Fibroblast of peridontal ligament (primary cell): ENCODE results near the gene GPR12.

Experiments used
- DNase-seq: peaks from one replicate; pipeline ENCODE4 v3.0.0-alpha.2; 2010; ENCODE audit errors: extremely low read depth

The GPR12 gene, protein sequence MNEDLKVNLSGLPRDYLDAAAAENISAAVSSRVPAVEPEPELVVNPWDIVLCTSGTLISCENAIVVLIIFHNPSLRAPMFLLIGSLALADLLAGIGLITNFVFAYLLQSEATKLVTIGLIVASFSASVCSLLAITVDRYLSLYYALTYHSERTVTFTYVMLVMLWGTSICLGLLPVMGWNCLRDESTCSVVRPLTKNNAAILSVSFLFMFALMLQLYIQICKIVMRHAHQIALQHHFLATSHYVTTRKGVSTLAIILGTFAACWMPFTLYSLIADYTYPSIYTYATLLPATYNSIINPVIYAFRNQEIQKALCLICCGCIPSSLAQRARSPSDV

DNA sequence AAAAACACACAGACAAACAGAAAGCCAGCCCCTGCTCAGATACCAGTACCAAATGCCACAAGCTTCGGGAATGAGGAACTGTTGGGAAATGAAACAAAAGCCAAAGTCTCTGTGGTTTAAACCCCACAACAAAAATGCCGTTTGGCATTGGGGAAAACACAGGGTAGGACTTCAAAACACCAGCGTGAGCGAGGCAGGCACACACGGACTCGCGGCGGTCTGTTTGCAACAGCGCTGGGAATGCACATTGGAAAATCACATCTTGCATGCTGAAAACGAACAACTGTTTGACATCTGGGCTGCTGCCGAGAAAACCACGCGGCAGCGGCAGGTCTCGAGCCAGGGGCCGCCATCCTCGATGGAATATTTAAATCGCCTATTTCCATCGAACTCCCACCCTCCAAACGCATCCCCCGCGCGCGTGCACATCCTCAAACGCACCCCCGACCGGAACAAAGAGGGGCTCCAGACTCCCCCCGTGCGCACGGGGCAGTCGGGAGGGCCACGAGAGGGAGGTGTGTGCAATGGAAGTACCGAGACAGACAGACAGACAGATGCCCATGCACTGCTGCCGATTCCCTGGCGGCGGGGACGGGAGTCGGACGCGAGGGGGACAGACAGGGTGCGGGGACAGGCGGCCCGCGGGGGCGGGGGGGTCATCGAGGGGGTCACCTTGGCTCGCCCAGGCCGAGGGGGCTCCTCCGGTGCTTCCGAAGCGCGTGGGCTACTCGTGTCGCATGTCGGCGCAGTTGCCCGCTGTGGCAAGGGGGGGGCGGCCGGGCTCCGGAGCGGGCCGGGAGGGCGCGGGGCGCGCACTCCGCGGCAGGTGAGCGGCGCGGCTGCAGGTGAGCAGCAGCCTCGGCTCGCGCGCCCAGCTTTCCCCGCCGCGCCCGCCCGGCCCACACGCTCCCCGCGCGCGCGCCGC is at the start of gene GPR12:
Gene GPR12 (minus strand): TSS at position 880 of the 925 bp plus-strand sequence. CDS start 959 bp downstream, outside the sequence.
- DNase-seq = peak; percentile 2

DNA sequence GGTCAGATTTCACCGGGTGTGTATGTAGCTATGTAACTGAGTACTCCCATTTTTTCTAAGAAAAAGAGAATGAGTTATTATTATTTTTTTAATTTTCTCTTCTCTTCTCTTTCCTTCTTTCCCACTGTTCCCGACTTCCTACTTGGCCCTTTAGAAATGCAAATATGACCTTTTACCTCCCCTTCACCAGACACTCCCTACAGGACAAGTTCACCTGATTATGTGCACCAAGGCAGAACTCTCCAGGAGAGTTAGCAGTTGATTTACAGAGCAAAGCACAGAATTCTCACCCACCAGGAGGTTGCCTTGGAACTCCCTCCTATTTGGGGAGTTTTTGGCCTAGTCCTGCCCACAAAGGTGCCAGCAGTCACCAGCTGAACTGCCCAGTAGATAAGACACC is 49.5 kb upstream of the GPR12 start:
- no peak for DNase-seq

DNA sequence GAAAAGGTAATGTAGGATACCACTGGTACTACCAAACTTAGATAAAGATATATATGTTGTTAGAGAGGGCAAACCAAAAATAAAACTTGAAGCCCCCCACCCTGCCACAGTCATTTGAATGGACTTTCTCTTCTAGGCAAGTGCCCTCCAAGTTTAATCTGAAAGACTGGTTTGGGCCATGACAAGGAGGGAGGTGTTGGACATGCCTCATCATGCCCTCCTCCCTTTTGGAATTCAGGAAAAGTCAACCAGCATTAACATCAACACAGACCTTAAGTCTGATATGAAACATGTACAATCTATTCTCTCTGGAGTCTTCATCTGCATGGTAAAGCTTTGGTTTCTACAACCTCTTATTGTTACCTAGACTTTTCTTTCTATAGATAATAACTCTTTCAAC is 46.3 kb upstream of the GPR12 start:
- DNase-seq = no peak

DNA sequence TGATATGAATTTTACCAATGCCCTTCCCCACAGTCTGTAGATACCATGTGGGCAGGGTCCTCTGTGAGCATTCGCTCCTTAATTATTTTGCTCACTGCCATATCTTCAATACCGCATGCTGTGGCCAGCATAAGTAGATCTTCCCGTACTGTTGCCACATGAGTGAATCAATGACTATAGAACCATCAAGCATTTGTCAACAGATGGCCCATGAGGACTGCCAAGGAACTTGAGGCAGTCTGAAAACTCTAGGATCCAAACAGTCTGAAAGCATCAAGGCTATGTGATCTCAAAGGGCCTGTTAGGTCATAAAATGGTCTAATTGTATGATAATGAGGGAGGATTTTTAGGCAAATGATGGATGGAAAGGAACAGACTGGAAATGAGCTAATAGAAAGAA is 27.4 kb upstream of the GPR12 start:
- no peak for DNase-seq

DNA sequence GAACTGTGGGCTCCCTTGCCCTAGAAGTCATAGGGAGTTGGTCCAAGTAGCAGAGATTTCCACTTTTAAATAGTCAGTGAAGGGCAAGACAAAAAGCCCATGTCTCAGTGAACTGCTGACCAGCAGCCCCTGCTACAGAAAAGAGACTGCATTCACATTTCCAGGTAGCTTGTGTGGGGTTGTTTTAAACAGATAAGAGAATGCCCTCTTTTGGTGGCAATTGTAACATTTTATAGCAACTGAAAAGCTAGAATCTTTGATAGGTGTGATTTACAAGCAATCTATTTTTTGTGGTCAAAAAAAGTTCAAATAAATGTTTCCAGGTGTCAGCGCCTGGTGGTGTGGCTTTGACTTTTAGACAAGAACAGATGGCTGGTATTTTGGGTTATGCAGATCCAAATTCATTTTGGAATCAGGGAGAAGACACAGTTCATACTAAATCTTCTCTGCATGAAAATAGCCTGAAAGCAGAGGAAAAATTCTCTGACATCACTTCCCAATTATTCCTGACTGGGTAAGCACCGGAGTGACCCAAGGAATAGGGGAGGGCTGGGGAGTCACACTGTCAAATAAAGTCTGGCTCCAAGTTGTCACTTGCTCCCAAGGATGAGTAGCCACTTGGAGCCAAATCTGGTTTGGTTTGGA is 26.2 kb upstream of the GPR12 start:
- DNase-seq = no peak

DNA sequence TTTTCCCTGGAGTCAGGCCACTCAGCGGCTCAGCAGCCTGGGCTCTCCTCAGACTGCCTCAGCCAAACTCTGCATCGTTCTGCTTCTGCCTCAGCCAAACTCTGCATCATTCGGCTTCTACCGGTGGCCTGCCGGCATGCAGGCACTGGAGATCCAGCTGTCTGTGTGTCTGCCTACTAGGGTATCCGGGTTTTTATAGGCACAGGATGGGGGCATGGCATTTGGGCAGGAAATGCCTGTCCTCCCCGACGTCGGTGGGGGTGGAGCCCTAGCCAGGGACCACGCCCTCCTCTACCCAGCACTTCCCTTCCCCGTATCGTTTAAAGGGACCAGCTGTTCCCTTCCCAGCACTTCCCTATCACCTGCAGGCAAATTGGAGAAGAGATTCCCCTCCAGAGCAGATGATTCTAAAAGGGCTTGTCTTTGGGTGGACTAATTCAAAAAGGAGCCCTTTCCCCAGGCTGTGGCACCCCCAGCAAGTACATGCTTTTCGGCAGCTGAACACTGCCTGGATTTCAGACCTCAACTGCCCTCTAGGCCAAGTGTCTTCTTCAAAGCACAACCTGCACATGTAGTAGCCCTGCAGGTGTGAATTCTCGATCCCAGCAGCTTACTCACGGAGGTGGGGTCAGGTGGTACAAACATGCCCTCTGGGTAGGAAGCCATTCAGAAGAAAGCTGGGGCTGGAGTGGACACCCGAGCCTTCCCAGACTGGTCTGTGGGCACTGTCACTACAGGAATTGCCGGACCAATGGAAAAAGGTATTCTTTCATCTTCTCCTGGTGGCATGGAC is 25.4 kb upstream of the GPR12 start:
- no peak for DNase-seq

DNA sequence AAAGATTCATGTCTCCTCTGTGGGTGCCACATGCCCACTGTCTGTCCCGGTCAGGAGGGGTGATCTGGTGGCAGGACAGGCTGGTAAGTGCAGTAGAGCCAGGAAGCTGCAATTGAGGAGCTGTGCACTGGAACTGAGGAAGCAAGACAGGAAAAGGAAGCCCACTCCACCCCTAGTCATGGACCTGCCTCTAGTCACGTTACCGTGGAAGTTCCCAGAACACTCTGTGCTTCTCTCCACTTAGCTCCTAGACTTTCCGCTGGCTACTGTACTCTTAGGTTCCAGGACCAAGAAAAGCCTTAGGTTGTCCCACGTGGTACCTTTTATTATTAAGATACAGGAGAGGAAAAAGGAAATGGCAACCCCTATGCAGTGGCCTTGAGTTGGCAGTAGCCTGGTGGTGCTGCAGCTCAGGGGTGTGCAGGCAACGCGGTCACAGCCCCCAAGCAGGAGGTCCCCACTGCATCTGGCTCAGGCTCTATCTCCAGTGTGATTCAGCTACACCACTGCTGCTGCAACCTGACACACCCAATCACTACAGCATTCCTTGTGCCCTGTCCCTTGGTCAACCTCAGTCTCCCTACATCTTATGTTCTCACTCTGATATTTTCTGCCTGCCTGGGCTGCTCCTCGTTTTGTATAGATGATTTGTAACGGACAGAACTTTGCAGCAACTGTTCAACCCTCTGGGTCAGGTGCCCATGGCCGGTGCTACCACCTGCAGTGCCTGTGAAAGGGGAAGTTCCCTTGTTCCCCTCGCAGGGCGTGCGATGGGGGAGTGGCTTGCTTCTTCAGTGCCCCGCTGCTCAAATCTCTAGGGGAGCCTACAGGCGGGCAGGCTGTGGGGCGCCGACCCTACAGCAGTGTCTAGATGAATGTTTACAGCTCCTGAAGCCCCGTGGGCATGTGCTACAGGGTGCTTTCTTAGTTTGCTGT is 24.4 kb upstream of the GPR12 start:
- DNase-seq = no peak

DNA sequence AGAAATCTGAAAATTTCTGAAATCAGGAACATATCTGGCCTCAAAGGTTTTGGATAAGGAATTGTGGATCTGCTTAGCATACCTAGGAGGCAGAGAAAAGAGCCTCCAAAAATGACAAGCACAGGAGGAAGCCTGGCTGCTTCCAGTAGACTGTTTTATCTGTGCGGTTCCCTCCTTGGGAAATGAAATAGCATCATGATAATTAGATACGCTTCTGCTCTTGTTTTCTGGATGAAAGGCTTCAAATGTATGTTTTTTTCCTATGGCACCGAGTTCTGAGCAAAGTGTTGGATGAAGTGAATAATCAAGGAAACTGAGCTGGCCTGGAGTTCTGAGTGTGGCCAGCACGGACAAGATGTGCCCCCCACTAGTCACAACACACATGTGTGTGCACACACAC is 19.8 kb upstream of the GPR12 start:
- DNase-seq = no peak

DNA sequence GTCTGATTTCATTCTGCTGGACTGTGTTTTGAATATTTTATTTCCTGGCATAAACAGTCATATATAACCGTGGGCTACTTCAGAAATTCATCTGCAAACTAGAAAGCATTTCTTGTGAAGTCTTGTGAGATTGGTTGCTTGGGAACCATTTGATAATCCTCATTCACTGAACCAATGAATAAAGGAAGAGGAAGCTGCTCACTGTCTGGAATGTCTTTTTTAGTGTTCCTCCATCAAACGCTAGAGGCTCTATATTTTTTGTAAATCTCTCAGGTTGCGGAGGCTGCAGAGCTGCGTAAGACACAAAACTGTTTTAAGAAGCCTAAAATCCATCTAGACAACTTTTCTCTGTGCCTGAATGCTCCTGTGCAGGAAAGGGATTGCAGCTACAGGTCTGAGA is 18.7 kb upstream of the GPR12 start:
- no peak for DNase-seq

DNA sequence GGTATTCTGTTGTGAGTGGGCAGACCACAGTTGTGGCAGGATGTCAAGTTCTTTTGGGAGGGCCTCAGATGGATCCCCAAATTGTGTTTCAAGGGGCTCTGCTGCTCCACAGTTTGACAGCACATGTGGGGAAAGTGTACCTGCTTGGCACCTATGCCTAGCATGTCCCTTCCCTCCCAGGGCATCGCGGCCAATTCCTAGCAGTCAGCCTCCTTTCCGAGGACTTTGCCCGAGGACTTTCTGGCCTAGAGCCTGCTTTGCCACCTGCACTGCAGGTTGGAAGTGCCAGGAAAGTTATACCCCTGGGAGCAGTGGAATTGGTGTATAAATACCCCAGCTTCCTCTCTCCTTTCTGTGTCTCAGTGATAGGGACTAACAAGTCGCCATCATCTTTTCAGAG is 11.9 kb upstream of the GPR12 start:
- no peak for DNase-seq

DNA sequence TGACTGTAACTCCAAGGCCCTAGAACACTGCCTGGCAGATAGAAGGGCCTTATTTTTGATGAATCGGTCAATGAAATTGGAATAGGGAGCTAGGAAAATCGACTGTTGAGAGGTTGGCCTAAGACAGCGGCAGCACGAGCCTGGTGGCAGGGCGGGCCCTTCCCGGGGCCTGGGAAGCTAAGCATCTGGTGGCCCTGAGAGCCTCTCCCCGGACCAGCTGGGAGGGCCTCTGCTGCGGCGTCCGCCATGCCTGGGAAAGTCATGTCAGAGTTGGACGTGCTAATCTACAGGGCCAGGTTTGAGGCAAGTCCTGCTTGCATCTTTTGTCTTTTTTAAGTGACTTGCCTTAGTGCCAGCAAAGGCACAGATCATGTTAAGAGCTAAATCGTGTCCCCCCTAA is 11.2 kb upstream of the GPR12 start:
- no peak for DNase-seq

DNA sequence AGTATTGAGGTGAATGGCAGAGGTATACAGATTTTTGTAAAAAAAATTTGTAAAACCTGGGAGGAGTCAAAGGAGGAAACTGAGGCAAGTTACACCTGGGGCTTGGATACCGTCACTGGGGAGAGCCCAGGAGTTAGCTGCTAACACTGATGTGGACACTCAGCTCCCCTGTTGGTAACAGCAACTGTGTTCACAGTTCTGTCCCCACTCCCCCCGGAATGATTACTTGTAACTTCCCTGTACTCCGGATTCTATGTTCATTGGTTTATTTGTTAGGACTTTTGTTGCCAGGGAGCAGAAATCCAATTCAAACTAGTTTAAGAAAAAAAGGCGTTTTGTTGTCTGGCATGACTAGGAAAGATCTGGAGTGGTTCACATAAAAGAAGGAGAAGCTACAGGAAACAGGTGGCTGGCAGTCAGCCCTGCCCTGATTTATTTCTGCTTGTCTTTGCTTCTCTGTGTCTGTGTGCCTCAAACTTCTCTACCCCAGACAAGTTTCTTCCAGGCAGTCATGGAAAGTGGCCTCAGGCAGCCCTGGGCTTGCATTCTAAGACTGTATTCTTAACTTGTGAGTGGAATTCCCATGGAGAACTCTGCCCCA is 2.3 kb upstream of the GPR12 start:
- no peak for DNase-seq

DNA sequence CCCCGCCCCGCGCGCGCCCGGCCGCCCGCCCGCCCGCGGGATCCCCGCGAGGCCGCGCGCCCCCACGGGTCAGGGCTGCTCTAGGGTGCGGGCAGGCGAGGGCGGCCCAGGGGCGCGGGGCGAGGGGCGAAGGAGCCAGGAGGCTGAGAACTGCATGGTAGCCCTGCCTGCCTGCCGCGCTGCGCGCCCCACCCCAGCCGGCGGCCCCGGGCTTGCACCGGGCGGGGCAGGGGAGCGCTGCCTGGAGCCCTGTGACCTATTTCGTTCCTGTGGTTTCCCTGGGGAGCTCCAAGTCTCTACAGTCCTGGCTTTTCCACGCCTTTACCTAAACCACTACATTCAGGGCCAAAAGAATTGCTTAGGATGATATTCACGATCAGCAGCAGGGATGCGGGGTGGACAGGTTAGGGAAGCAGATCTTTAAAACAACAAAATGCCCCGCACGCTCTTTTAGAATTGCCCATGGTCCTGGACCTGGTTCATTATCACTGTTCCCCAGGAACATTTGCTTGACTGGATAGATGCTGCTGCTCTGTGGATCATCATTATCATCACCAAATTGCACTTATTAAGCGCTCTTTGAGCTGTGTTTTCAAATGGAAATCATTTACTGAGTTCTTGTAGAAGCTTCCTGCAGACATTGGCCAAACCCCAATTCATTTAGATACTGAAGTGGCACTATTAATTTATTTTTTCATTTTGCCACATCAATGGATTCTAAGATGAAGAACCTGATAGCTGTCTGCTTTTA is 421 bp upstream of the GPR12 start:
- no peak for DNase-seq

DNA sequence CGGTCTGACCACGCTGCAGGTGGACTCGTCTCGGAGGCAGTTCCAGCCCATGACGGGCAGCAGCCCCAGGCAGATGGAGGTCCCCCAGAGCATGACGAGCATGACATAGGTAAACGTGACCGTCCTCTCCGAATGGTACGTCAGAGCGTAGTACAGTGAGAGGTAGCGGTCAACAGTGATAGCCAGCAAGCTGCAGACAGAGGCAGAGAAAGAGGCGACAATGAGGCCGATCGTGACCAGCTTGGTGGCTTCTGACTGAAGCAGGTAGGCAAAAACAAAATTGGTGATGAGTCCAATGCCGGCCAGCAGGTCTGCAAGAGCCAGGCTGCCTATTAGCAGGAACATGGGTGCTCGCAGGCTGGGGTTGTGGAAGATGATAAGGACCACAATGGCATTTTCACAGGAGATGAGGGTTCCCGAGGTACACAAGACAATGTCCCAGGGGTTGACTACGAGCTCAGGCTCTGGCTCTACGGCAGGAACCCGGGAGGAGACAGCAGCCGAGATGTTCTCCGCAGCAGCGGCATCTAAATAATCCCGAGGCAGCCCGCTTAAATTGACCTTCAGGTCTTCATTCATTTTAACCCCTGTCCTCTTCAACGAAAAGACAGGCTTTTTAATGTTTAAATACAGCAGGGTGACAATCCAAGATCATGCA is 1.2 kb downstream of the GPR12 start:
- DNase-seq = no peak

DNA sequence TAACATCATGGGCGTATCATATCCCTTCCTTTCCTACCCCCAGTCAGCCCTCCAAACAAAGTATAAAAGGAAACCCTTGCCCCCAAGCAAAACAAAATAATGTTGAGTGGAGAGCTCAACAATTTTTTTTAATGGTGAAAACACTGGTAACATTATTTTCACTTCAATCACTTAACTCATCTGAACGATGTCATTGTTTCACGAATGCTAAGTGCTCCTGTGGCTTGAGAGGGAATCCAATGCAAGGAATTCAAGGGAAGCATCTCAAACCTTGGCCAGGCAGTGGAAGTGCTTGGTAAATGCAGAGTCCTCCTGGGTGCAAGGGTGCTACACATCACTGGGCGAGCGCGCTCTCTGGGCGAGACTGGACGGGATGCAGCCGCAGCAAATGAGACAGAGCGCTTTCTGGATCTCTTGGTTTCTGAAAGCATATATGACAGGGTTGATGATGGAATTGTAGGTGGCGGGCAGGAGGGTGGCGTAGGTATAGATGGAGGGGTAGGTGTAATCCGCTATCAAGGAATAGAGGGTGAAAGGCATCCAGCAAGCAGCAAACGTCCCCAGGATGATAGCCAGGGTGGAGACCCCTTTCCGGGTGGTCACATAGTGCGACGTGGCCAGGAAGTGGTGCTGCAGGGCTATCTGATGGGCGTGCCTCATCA is 2.0 kb downstream of the GPR12 start:
- no peak for DNase-seq

DNA sequence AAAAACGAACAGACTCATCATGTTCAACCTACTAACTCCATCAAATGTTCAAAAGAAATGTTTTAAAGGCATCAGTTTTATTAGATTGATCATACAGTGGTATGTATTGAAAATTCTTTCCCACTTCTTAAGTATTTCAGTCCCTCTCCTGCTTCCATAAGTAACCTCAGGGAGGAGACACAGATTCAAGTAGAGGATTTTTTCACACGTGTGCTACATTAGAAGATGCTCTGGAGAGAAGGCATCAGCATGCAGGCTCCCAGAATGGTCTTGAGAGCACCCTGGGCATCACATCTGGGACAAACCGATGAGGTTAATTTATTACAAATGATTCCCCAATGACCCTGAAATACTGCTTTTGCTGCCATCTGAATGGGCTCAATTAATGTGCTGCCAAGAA is 3.6 kb downstream of the GPR12 start:
- no peak for DNase-seq

DNA sequence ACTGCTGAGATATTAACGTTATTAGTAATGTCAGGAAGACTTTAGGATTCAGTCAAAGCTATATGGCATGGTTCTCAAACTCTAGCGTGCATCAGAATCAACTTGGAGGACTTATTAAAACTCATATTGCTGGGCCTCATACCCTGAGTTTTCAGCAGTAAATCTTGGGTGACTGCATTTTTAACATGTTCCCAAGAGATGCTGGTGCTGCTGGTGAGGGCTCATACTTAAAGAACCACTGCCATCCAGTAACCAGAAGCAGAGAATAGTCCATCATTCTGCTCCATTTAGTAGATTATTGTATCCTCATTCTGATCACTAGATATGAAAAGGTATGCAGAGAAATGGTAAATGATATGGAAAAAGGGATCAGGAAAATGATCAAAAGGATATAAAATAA is 7.9 kb downstream of the GPR12 start:
- DNase-seq = no peak

DNA sequence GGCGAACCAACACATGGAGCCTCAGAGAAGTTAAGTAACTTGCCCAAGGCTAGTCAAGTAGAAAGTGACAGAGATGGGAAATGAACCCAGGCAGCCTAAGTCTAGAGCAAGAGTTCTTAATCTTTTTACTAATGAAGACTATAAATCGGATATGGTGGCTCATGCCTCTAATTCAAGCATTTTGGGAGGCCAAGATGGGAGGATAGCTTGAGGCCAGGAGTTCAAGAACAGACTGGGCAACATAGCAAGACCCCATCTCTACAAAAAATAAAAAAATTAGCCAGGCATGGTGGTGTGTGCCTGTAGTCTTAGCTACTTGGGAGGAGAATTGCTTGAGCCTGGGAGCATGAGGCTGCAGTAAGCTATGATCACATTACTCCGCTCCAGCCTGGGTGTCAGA is 10.7 kb downstream of the GPR12 start:
- no peak for DNase-seq
